Sciatic nerve (tissue), 2 donors: ENCODE measurements around the gene DNAI2. TPM values are rescaled to one million over a fixed set of nuclear protein-coding genes. Genes with fewer than 3 reads are reported as not detected.
A peak's percentile ranks its signal among the peaks of the same experiment; 100 is the strongest.

Experiments used
- ATAC-seq: fragments of 200-7000 bp; cut with Tn5 transposase; one replicate; pipeline ENCODE4 v1.9.1; 2020; ENCODE audit warnings: mild to moderate bottlenecking, moderate library complexity
- DNase-seq: peaks from one replicate; pipeline ENCODE4 v3.0.0-alpha.2; 2020; ENCODE audit warnings: low spot score
- intact Hi-C: fragments of 100-400 bp; cut with DNase I; formaldehyde crosslinking; loops from one replicate; pipeline ENCODE4 v1.14.2; 2022
- total RNA-seq: library from RNA; stranded (reverse); fragmentation: NEBNext Ultra II Directional; extraction: Animal tissue kit (Norgen Biotek cat#: 25700); gene quantifications from one replicate; pipeline ENCODE4 v1.2.1, GENCODE V29; 2021
- donor health status: DM: no; HTN: no; CAD: no.
- donor health status: DM: no; HTN: no; CAD: no.

Gene DNAI2
- total RNA-seq, 1 donor from 2014 or later: not detected

GRCh38 chr17:74351552-74352210 lies 77.6 kb downstream of the DNAI2 start:
- ATAC-seq: no peak
- no peak for DNase-seq
- intact Hi-C loops: no loop called here

GRCh38 chr17:74353446-74354060 lies 79.5 kb downstream of the DNAI2 start:
- intact Hi-C loops: no loop called here
- no peak for ATAC-seq

GRCh38 chr17:74354123-74354522 lies 80.1 kb downstream of the DNAI2 start:
- no peak for ATAC-seq
- DNase-seq: no peak
- intact Hi-C loops: no loop called here

More at GRCh38 chr17:74353446-74354060, 79.5 kb downstream of the DNAI2 start:
- DNase-seq: no peak

GRCh38 chr17:74354561-74354960 lies 80.5 kb downstream of the DNAI2 start:
- intact Hi-C loops: no loop called here
- DNase-seq: no peak
- ATAC-seq: no peak

- intact Hi-C loops: no loop called here
- ATAC-seq (no peak), DNase-seq (no peak)
These were observed 81.0 kb downstream of the DNAI2 start for GRCh38 chr17:74355065-74355464.

GRCh38 chr17:74356646-74357465 lies 82.8 kb downstream of the DNAI2 start:
- ATAC-seq (no peak), DNase-seq (no peak)
- intact Hi-C loops: no loop called here

- ATAC-seq (no peak), DNase-seq (no peak)
- intact Hi-C loops: no loop called here
These were observed 83.4 kb downstream of the DNAI2 start for GRCh38 chr17:74357466-74357809.

- intact Hi-C loops: no loop called here
- DNase-seq (no peak), ATAC-seq (no peak)
These were observed 84.7 kb downstream of the DNAI2 start for GRCh38 chr17:74358697-74359096.

GRCh38 chr17:74359916-74360315 lies 85.9 kb downstream of the DNAI2 start:
- intact Hi-C loops: loop anchor here (10.0 kb wide), 1 partner anchor 155 kb away; the partner anchor contains the start of gene RPL38
- no peak for DNase-seq
- ATAC-seq: no peak

- ATAC-seq (no peak), DNase-seq (no peak)
- intact Hi-C loops: loop anchor here (10.0 kb wide), 1 partner anchor 156 kb away; the partner anchor contains the start of gene RPL38
These were observed 86.8 kb downstream of the DNAI2 start for GRCh38 chr17:74360899-74361229.

GRCh38 chr17:74361230-74362068 lies 87.4 kb downstream of the DNAI2 start, which contains the start of gene BTBD17:
Gene BTBD17 (minus strand): TSS chr17:74361868. CDS start chr17:74361819, 49 bp downstream.
- ATAC-seq (peak; percentile 88), DNase-seq (peak; percentile 83)
- intact Hi-C loops: loop anchor here (10.0 kb wide), 1 partner anchor 157 kb away; the partner anchor contains the start of gene RPL38

- intact Hi-C loops: loop anchor here (10.0 kb wide), 1 partner anchor 157 kb away; the partner anchor contains the start of gene RPL38
- ATAC-seq (no peak), DNase-seq (no peak)
These were observed 88.0 kb downstream of the DNAI2 start for GRCh38 chr17:74362069-74362405.

- intact Hi-C loops: loop anchor here (10.0 kb wide), 1 partner anchor 158 kb away; the partner anchor contains the start of gene RPL38
- ATAC-seq (no peak), DNase-seq (no peak)
These were observed 88.9 kb downstream of the DNAI2 start for GRCh38 chr17:74362810-74363498.

Other genes starting within 250 kb of the DNAI2 start
- gene RPL38, start 70.6 kb upstream of the DNAI2 start, total RNA-seq: 796 TPM
- gene TTYH2, start 60.7 kb upstream of the DNAI2 start, total RNA-seq: 46.7 TPM
- 55.2 TPM for gene KIF19, start 52.0 kb downstream of the DNAI2 start, total RNA-seq
- not detected for gene BTBD17, start 87.6 kb downstream of the DNAI2 start, total RNA-seq
- 1.1 TPM for gene GPR142, start 93.3 kb downstream of the DNAI2 start, total RNA-seq
- 62.9 TPM for gene GPRC5C, start 157.9 kb downstream of the DNAI2 start, total RNA-seq
- gene CD300A, start 192.4 kb downstream of the DNAI2 start, total RNA-seq: 13.0 TPM